ENCODE measurements around the gene SLC25A22. TPM values are rescaled to one million over a fixed set of nuclear protein-coding genes. Genes with fewer than 3 reads are reported as not detected.

The SLC25A22 gene
- polyA plus RNA-seq, 4 donors, result 13.1 to 24.3 (median 18.6) TPM

GRCh38 chr11:824292-824880, 26.3 kb upstream of the SLC25A22 start:
- DNase-seq (ENCODE audit: low read depth in 4 of 4, low spot score in 2 of 4), result no peak

GRCh38 chr11:823441-824291, 25.6 kb upstream of the SLC25A22 start:
- DNase-seq (ENCODE audit: low read depth in 4 of 4, low spot score in 2 of 4), result no peak

- DNase-seq (ENCODE audit: low read depth in 4 of 4, low spot score in 2 of 4), result no peak
Measured at GRCh38 chr11:821512-822371, 23.7 kb upstream of the SLC25A22 start.

- no peak for DNase-seq (ENCODE audit: low read depth in 4 of 4, low spot score in 2 of 4)
Measured at GRCh38 chr11:820655-821511, 22.8 kb upstream of the SLC25A22 start.

GRCh38 chr11:819943-820649, 22.0 kb upstream of the SLC25A22 start:
- no peak for DNase-seq (ENCODE audit: low read depth in 4 of 4, low spot score in 2 of 4)

- DNase-seq (ENCODE audit: low read depth in 4 of 4, low spot score in 2 of 4), result no peak
Measured at GRCh38 chr11:819129-819931, 21.2 kb upstream of the SLC25A22 start.

GRCh38 chr11:818396-819128, 20.5 kb upstream of the SLC25A22 start, which contains the start of gene PNPLA2:
Gene PNPLA2 (plus strand): TSS chr11:818914. CDS start chr11:819719, 805 bp downstream.
- DNase-seq (ENCODE audit: low read depth in 4 of 4, low spot score in 2 of 4), result no peak

- no peak for DNase-seq (ENCODE audit: low read depth in 4 of 4, low spot score in 2 of 4)
Measured at GRCh38 chr11:816433-816779, 18.3 kb upstream of the SLC25A22 start.

- DNase-seq (ENCODE audit: low read depth in 4 of 4, low spot score in 2 of 4), result no peak
Measured at GRCh38 chr11:815675-816432, 17.8 kb upstream of the SLC25A22 start.

GRCh38 chr11:813456-814096, 15.5 kb upstream of the SLC25A22 start:
- DNase-seq (ENCODE audit: low read depth in 4 of 4, low spot score in 2 of 4), result no peak

GRCh38 chr11:813072-813455, 15.0 kb upstream of the SLC25A22 start:
- DNase-seq (ENCODE audit: low read depth in 4 of 4, low spot score in 2 of 4), result no peak

- DNase-seq (ENCODE audit: low read depth in 4 of 4, low spot score in 2 of 4), result no peak
Measured at GRCh38 chr11:812390-812789, 14.3 kb upstream of the SLC25A22 start.

GRCh38 chr11:811446-812245, 13.6 kb upstream of the SLC25A22 start:
- DNase-seq (ENCODE audit: low read depth in 4 of 4, low spot score in 2 of 4), result no peak

- no peak for DNase-seq (ENCODE audit: low read depth in 4 of 4, low spot score in 2 of 4)
Measured at GRCh38 chr11:810040-810567, 12.0 kb upstream of the SLC25A22 start.

- DNase-seq (ENCODE audit: low read depth in 4 of 4, low spot score in 2 of 4), result peak; percentile 97 to 99 (median 98)
Measured at GRCh38 chr11:809287-810039, 11.4 kb upstream of the SLC25A22 start, which contains the start of gene RPLP2. Gene RPLP2 (plus strand): TSS chr11:809967. CDS start chr11:810235, 268 bp downstream.

Measured in left renal cortex interstitium (tissue), 4 donors.